ENCODE results near the gene ARRDC2. TPM values are rescaled to one million over a fixed set of nuclear protein-coding genes. Genes with fewer than 3 reads are reported as not detected.

ARRDC2 gene
- total and polyA plus RNA-seq, 2 donors from 2014 or later = 20.8 to 68.4 TPM

DNA sequence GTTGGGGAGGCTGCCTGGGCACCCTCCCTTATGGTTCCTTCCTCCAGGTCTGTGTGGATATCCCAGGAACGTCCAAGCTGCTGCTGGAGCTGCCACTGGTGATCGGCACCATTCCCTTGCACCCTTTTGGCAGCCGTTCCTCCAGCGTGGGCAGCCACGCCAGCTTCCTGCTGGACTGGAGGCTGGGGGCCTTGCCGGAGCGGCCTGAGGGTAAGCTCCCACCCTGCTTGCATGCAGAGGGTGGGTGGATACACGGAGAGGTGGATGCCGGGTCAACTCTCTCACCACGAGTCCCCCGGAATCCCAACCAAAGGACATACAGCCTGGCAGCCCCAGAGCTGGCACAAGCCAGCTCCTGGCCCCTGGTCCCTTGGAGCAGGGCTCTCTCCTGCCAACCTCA, 2.2 kb downstream of the ARRDC2 start:
- no peak overlapping the region for H3K9ac ChIP-seq (ENCODE audit: low read length in 3 of 3)
- H3K27ac ChIP-seq (ENCODE audit: low read depth in 2 of 2, low read length in 2 of 2) = no peak overlapping the region
- DNase-seq (no peak), FAIRE-seq (no peak)
- peaks cover 0 to 19% (median 5%) of the 10 kb centered on the region in 3 donors for H3K4me1 ChIP-seq (ENCODE audit: control insufficient read depth in 2 of 3, insufficient read depth in 2 of 3, low read depth in 1 of 3, low read length in 3 of 3)
- H3K27me3 ChIP-seq (ENCODE audit: control insufficient read depth, insufficient read depth, low read length) = no peaks in the 10 kb centered on the region
- peaks cover 0 to 9% (median 0%) of the 10 kb centered on the region in 3 donors for H3K36me3 ChIP-seq (ENCODE audit: control insufficient read depth in 2 of 3, insufficient read depth in 3 of 3, low read length in 3 of 3)
- intact Hi-C loops (cut with DNase I) = no loop called here
- TF ChIP-seq, protein P1, sequence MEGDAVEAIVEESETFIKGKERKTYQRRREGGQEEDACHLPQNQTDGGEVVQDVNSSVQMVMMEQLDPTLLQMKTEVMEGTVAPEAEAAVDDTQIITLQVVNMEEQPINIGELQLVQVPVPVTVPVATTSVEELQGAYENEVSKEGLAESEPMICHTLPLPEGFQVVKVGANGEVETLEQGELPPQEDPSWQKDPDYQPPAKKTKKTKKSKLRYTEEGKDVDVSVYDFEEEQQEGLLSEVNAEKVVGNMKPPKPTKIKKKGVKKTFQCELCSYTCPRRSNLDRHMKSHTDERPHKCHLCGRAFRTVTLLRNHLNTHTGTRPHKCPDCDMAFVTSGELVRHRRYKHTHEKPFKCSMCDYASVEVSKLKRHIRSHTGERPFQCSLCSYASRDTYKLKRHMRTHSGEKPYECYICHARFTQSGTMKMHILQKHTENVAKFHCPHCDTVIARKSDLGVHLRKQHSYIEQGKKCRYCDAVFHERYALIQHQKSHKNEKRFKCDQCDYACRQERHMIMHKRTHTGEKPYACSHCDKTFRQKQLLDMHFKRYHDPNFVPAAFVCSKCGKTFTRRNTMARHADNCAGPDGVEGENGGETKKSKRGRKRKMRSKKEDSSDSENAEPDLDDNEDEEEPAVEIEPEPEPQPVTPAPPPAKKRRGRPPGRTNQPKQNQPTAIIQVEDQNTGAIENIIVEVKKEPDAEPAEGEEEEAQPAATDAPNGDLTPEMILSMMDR (IDR thresholded peaks at IDR 0.05; ENCODE audit: borderline replicate concordance, extremely low read depth, insufficient read depth) = no peak
- no peaks in the 10 kb centered on the region for H3K9me3 ChIP-seq (ENCODE audit: control insufficient read depth in 2 of 3, insufficient read depth in 1 of 3, low read length in 3 of 3)
- peak overlapping the region in 1 of 3 donors; percentile 18 for H3K4me3 ChIP-seq (ENCODE audit: low read length in 3 of 3)

DNA sequence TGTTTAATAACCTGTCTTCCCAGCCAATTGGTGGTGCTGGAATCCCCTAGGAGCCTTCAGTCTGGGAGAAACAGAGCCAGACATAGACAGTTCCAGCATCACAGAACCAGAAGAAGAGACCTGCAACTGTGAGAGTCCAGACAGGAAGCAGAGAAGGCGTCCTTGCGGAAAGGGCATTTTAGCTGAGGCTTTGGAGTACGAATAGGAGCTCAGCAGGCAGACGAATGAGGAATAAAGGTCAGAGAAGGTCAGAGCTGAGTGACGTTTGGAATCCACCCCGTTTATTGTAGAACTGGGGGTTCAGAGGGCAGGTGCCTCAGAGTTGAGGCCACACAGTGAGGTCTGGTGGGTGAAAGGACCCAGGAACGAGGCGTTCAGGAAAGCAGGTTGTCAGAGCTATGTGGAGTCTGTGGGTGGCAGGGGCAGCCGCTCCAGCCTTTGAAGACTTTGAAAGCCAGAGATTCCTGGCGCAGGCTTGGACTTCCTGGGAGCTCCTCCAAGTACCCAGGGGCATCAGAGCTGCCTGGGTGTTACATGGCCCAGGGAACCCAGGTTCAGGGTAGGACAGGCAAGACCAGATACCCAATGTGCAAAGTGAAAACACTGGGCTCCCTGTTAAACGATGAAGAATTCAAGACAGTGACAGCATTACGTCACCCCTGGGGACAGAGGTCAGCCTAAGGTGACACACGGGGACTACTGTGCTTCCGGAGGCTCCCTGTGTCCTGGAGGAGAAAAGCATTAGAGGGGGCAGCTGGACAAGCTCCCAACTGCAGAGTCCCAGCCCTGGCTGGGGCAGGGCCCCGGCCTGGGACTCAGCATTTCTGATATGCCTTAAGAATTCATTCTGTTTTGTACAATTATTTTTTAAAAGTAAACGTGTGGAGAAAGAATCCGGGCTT, 5.5 kb downstream of the ARRDC2 start:
- Histone ChIP-seq H3K4me1 (ENCODE audit: control insufficient read depth in 2 of 3, insufficient read depth in 2 of 3, low read depth in 1 of 3, low read length in 3 of 3) (peaks cover 0 to 15% (median 0%) of the 10 kb centered on the region in 3 donors), H3K27me3 (ENCODE audit: control insufficient read depth, insufficient read depth, low read length) (no peaks in the 10 kb centered on the region), H3K36me3 (ENCODE audit: control insufficient read depth in 2 of 3, insufficient read depth in 3 of 3, low read length in 3 of 3) (peaks cover 0 to 9% (median 0%) of the 10 kb centered on the region in 3 donors), H3K4me3 (ENCODE audit: low read length in 3 of 3) (no peak overlapping the region), H3K27ac (ENCODE audit: low read depth in 2 of 2, low read length in 2 of 2) (peak overlapping the region; percentile 29 to 47), H3K9ac (ENCODE audit: low read length in 3 of 3) (peak overlapping the region in 1 of 3 donors; percentile 12), H3K9me3 (ENCODE audit: control insufficient read depth in 2 of 3, insufficient read depth in 1 of 3, low read length in 3 of 3) (no peaks in the 10 kb centered on the region)
- TF ChIP-seq, protein P1 (IDR thresholded peaks at IDR 0.05; ENCODE audit: borderline replicate concordance, extremely low read depth, insufficient read depth) = no peak
- DNase-seq (peak in 1 of 5 donors; percentile 37), FAIRE-seq (no peak)
- intact Hi-C loops (cut with DNase I) = no loop called here

DNA sequence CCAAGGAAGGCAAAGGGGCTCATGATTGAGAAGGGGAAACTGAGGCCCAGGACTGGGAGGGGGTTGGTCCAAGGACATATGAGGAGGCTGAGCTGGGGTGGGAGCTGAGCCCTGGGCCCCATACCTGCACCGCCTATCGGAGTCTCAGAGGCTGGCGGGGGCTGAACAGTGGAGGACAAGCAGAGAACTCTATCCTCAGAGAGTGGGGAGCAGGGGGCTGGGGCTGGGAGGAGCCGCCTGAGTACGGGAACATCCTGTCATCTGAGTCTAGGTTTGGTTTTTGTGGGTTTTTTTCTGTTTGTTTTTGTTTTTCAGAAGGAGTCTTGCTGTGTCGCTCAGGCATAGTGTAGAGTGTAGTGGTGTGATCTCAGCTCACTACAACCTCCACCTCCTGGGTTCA, 6.2 kb downstream of the ARRDC2 start:
- intact Hi-C loops (cut with DNase I) = no loop called here
- H3K9me3 ChIP-seq (ENCODE audit: control insufficient read depth in 2 of 3, insufficient read depth in 1 of 3, low read length in 3 of 3) = no peaks in the 10 kb centered on the region
- no peak for FAIRE-seq
- DNase-seq = no peak
- peaks cover 0 to 9% (median 0%) of the 10 kb centered on the region in 3 donors for H3K36me3 ChIP-seq (ENCODE audit: control insufficient read depth in 2 of 3, insufficient read depth in 3 of 3, low read length in 3 of 3)
- H3K4me1 ChIP-seq (ENCODE audit: control insufficient read depth in 2 of 3, insufficient read depth in 2 of 3, low read depth in 1 of 3, low read length in 3 of 3) = peaks cover 0 to 10% (median 0%) of the 10 kb centered on the region in 3 donors
- no peak overlapping the region for H3K27ac ChIP-seq (ENCODE audit: low read depth in 2 of 2, low read length in 2 of 2)
- H3K4me3 ChIP-seq (ENCODE audit: low read length in 3 of 3) = no peak overlapping the region
- TF ChIP-seq, protein P1 (IDR thresholded peaks at IDR 0.05; ENCODE audit: borderline replicate concordance, extremely low read depth, insufficient read depth) = no peak
- peak overlapping the region in 1 of 3 donors; percentile 12 for H3K9ac ChIP-seq (ENCODE audit: low read length in 3 of 3)
- H3K27me3 ChIP-seq (ENCODE audit: control insufficient read depth, insufficient read depth, low read length) = no peaks in the 10 kb centered on the region

All from kidney (tissue), 14 donors.